ENCODE measurements around the gene OR4X2. TPM values are rescaled to one million over a fixed set of nuclear protein-coding genes. Genes with fewer than 3 reads are reported as not detected.
"Not testable (repeated sequence)": the region's sequence is repeated elsewhere in the genome, so short reads cannot be mapped to it uniquely, and the experiment has no call there.

OR4X2 gene
- not detected in 2 replicates for total RNA-seq (2014; rRNA removed; shearing (Covaris generic))

- no peak for DNase-seq (ENCODE audit: low spot score)
Observed at GRCh38 chr11:48244804-48245203, at the start of gene OR4X2. OR4X2 (plus strand) TSS chr11:48245104; CDS start chr11:48245104, 0 bp downstream.

- no peak for DNase-seq (ENCODE audit: low spot score)
Observed at GRCh38 chr11:48207881-48208280, 37.0 kb upstream of the OR4X2 start.

GRCh38 chr11:48210052-48210451 lies 34.9 kb upstream of the OR4X2 start:
- DNase-seq (ENCODE audit: low spot score), result no peak

GRCh38 chr11:48216510-48216909 lies 28.4 kb upstream of the OR4X2 start, which contains the start of gene OR4B1:
OR4B1 (plus strand) TSS chr11:48216810; CDS start chr11:48216810, 0 bp downstream.
- DNase-seq (ENCODE audit: low spot score), result no peak

- DNase-seq (ENCODE audit: low spot score), result no peak
Observed at GRCh38 chr11:48228761-48229160, 16.1 kb upstream of the OR4X2 start.

GRCh38 chr11:48230057-48230456 lies 14.8 kb upstream of the OR4X2 start:
- DNase-seq (ENCODE audit: low spot score), result not testable (repeated sequence)

- no peak for DNase-seq (ENCODE audit: low spot score)
Observed at GRCh38 chr11:48237727-48238126, 7.2 kb upstream of the OR4X2 start.

- no peak for DNase-seq (ENCODE audit: low spot score)
Observed at GRCh38 chr11:48242501-48242900, 2.4 kb upstream of the OR4X2 start.

GRCh38 chr11:48248902-48249301 lies 4.0 kb downstream of the OR4X2 start:
- no peak for DNase-seq (ENCODE audit: low spot score)

GRCh38 chr11:48261600-48261999 lies 16.7 kb downstream of the OR4X2 start:
- no peak for DNase-seq (ENCODE audit: low spot score)

- no peak for DNase-seq (ENCODE audit: low spot score)
Observed at GRCh38 chr11:48263423-48263911, 18.6 kb downstream of the OR4X2 start, which contains the start of gene OR4X1. OR4X1 (plus strand) TSS chr11:48263861; CDS start chr11:48263861, 0 bp downstream.

GRCh38 chr11:48270621-48271020 lies 25.7 kb downstream of the OR4X2 start:
- DNase-seq (ENCODE audit: low spot score), result no peak

GRCh38 chr11:48272606-48273005 lies 27.7 kb downstream of the OR4X2 start:
- DNase-seq (ENCODE audit: low spot score), result no peak

Other genes starting within 250 kb of the OR4X2 start
- gene OR4B1, start 28.3 kb upstream of the OR4X2 start, total RNA-seq (2014; rRNA removed; shearing (Covaris generic)), result not detected in 2 replicates
- gene OR4X1, start 18.8 kb downstream of the OR4X2 start, total RNA-seq (2014; rRNA removed; shearing (Covaris generic)), result not detected in 2 replicates
- gene OR4S1, start 61.1 kb downstream of the OR4X2 start, total RNA-seq (2014; rRNA removed; shearing (Covaris generic)), result not detected in 2 replicates
- not detected in 2 replicates for gene OR4C3, start 79.8 kb downstream of the OR4X2 start, total RNA-seq (2014; rRNA removed; shearing (Covaris generic))
- not detected in 2 replicates for gene OR4C5, start 121.4 kb downstream of the OR4X2 start, total RNA-seq (2014; rRNA removed; shearing (Covaris generic))
- not detected in 2 replicates for gene OR4A47, start 243.7 kb downstream of the OR4X2 start, total RNA-seq (2014; rRNA removed; shearing (Covaris generic))

All from A172 (cell line).